ENCODE measurements around the gene NAALAD2. TPM values are rescaled to one million over a fixed set of nuclear protein-coding genes. Genes with fewer than 3 reads are reported as not detected.

NAALAD2 gene
- total and polyA plus RNA-seq, 5 donors from 2014 or later = 0.06 to 0.08 TPM; not detected in 3

Other genes with a start within 250 kb of the NAALAD2 start
- gene TRIM49D1, start 212.4 kb upstream of the NAALAD2 start, total RNA-seq = not detected
- not detected for gene TRIM49D1, start 212.4 kb upstream of the NAALAD2 start, polyA plus RNA-seq
- gene TRIM49D2, start 210.6 kb upstream of the NAALAD2 start, total RNA-seq = not detected
- not detected for gene TRIM49D2, start 210.6 kb upstream of the NAALAD2 start, polyA plus RNA-seq
- gene TRIM64, start 168.6 kb upstream of the NAALAD2 start, total RNA-seq = not detected
- gene TRIM64, start 168.6 kb upstream of the NAALAD2 start, polyA plus RNA-seq = not detected
- not detected for gene TRIM49C, start 103.6 kb upstream of the NAALAD2 start, total RNA-seq
- not detected for gene TRIM49C, start 103.6 kb upstream of the NAALAD2 start, polyA plus RNA-seq
- not detected for gene UBTFL1, start 48.7 kb upstream of the NAALAD2 start, total RNA-seq
- gene UBTFL1, start 48.7 kb upstream of the NAALAD2 start, polyA plus RNA-seq = not detected
- gene CHORDC1, start 88.4 kb downstream of the NAALAD2 start, total RNA-seq = 114 TPM
- gene CHORDC1, start 88.4 kb downstream of the NAALAD2 start, polyA plus RNA-seq = 10 to 100 TPM; 36.9 to 43.0 (median 40.7) TPM